Transverse colon (tissue), 4 donors: ENCODE data around the gene TLX3.

Experiments used
- CTCF ChIP-seq, 5 experiments: fragments of 200-600 bp in 3 of 5; fragments of 450-650 bp in 2 of 5; sonication (generic) in 3 of 5; IDR thresholded peaks; 1 replicate in 2 of 5; 2 replicates in 3 of 5; pipeline ENCODE4 v1.5.1; 2016 to 2017; ENCODE audit warnings: antibody characterized with exemption in 5 of 5, inconsistent platforms in 3 of 5, mild to moderate bottlenecking in 2 of 5, moderate library complexity in 1 of 5
- EP300 ChIP-seq: sonication (generic); formaldehyde crosslinking; IDR thresholded peaks from one replicate; pipeline ENCODE4 v1.6.1; 2017; ENCODE audit warnings: antibody characterized with exemption, low read depth
- POLR2A ChIP-seq: fragments of 450-650 bp; IDR thresholded peaks from one replicate; pipeline ENCODE4 v1.6.1; 2016; ENCODE audit warnings: antibody characterized with exemption, mild to moderate bottlenecking, moderate library complexity
- POLR2AphosphoS5 ChIP-seq, 3 donors: sonication (generic); formaldehyde crosslinking; IDR thresholded peaks; one replicate each; pipeline ENCODE4 v1.6.1; 2016; ENCODE audit warnings: antibody characterized with exemption in 3 of 3

GRCh38 chr5:171312129-171312974 lies 3.3 kb downstream of the TLX3 start:
- no peak for TF ChIP-seq CTCF (IDR thresholded peaks at IDR 0.05)
- no peak for TF ChIP-seq EP300
- no peak for TF ChIP-seq POLR2AphosphoS5 (IDR thresholded peaks at IDR 0.05)
- no peak for TF ChIP-seq POLR2A
